A673 (cell line): Measurements from ENCODE around the gene VOPP1.

Experiments
- CTCF ChIP-seq: fragments of 300-800, 200-600 bp; sonication (generic); conservative IDR thresholded peaks from 2 replicates; pipeline ENCODE4 v1.5.1; 2017; ENCODE audit warnings: low read depth, mild to moderate bottlenecking, antibody characterized with exemption, low read length, moderate library complexity, mixed read lengths
- EZH2 ChIP-seq: fragments of 200-600 bp; sonication (generic); IDR thresholded peaks from 2 replicates; pipeline ENCODE4 v1.6.1; 2017; ENCODE audit warnings: borderline replicate concordance, low read depth, mild to moderate bottlenecking, mixed read lengths, antibody characterized with exemption, low read length; ENCODE audit not compliant: poor library complexity, severe bottlenecking

GRCh38 chr7:55567571-55567970 lies 4.7 kb downstream of the VOPP1 start:
- TF ChIP-seq CTCF (no peak), EZH2 (no peak)
